Measurements from ENCODE around the gene CDH7.

- TF ChIP-seq, protein P1, sequence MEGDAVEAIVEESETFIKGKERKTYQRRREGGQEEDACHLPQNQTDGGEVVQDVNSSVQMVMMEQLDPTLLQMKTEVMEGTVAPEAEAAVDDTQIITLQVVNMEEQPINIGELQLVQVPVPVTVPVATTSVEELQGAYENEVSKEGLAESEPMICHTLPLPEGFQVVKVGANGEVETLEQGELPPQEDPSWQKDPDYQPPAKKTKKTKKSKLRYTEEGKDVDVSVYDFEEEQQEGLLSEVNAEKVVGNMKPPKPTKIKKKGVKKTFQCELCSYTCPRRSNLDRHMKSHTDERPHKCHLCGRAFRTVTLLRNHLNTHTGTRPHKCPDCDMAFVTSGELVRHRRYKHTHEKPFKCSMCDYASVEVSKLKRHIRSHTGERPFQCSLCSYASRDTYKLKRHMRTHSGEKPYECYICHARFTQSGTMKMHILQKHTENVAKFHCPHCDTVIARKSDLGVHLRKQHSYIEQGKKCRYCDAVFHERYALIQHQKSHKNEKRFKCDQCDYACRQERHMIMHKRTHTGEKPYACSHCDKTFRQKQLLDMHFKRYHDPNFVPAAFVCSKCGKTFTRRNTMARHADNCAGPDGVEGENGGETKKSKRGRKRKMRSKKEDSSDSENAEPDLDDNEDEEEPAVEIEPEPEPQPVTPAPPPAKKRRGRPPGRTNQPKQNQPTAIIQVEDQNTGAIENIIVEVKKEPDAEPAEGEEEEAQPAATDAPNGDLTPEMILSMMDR (conservative IDR thresholded peaks at IDR 0.05), result no peak
- TF ChIP-seq ZFX (IDR thresholded peaks at IDR 0.05), result no peak
Measured at GRCh38 chr18:65876310-65876709, 125.5 kb downstream of the CDH7 start.

Measured in C4-2B (cell line).